Liver (tissue), 9 donors: Measurements from ENCODE around the gene ATP6V0E2. TPM values are rescaled to one million over a fixed set of nuclear protein-coding genes. Genes with fewer than 3 reads are reported as not detected.

Experiments used
- DNase-seq: peaks from one replicate; pipeline ENCODE4 v3.0.0-alpha.2; 2017; ENCODE audit warnings: low spot score
- H3K27ac ChIP-seq, 2 donors: one replicate each; pipeline ENCODE4 v1.7.0; 2013; ENCODE audit warnings: inconsistent platforms in 2 of 2, low read length in 2 of 2, control low read depth in 1 of 2, low read depth in 1 of 2, mild to moderate bottlenecking in 1 of 2
- H3K27me3 ChIP-seq, 4 donors: one replicate each; pipeline versions ENCODE4 v1.6.1 to v1.7.0; 2013; ENCODE audit warnings: low read length in 3 of 4, inconsistent platforms in 1 of 4, mild to moderate bottlenecking in 1 of 4, moderate library complexity in 1 of 4; ENCODE audit not compliant: control insufficient read depth in 4 of 4, insufficient read depth in 4 of 4
- H3K36me3 ChIP-seq, 4 donors: one replicate each; pipeline versions ENCODE4 v1.6.1 to v1.7.0; 2013; ENCODE audit warnings: low read length in 3 of 4, mild to moderate bottlenecking in 3 of 4, low read depth in 1 of 4, moderate library complexity in 1 of 4; ENCODE audit not compliant: control insufficient read depth in 4 of 4, insufficient read depth in 3 of 4
- H3K4me1 ChIP-seq, 4 donors: one replicate each; pipeline versions ENCODE4 v1.6.1 to v1.7.0; 2013; ENCODE audit warnings: low read length in 3 of 4, mild to moderate bottlenecking in 3 of 4, moderate library complexity in 1 of 4; ENCODE audit not compliant: control insufficient read depth in 4 of 4, insufficient read depth in 4 of 4
- H3K4me3 ChIP-seq, 3 donors: one replicate each; pipeline versions ENCODE4 v1.6.1 to v1.7.0; 2013; ENCODE audit warnings: low read length in 3 of 3, control low read depth in 1 of 3, low read depth in 1 of 3, mild to moderate bottlenecking in 1 of 3
- H3K9ac ChIP-seq, 2 donors: one replicate each; pipeline ENCODE4 v1.7.0; 2013; ENCODE audit warnings: low read length in 2 of 2, mild to moderate bottlenecking in 2 of 2, moderate library complexity in 2 of 2, control low read depth in 1 of 2, low read depth in 1 of 2
- H3K9me3 ChIP-seq, 4 donors: one replicate each; pipeline versions ENCODE4 v1.6.1 to v1.7.0; 2013; ENCODE audit warnings: low read length in 3 of 4; ENCODE audit not compliant: control insufficient read depth in 4 of 4
- EGR1 ChIP-seq, 2 donors: IDR thresholded peaks; 2 replicates each; pipeline ENCODE4 v1.6.1; 2016 to 2018; ENCODE audit warnings: antibody characterized with exemption in 2 of 2, low read depth in 2 of 2
- FOXA1 ChIP-seq: IDR thresholded peaks from 2 replicates; pipeline ENCODE4 v1.6.1; 2016; ENCODE audit warnings: antibody characterized with exemption
- GABPA ChIP-seq, 2 donors: IDR thresholded peaks in 1 of 2; conservative IDR thresholded peaks in 1 of 2; 2 replicates each; pipeline ENCODE4 v1.6.1; 2016; ENCODE audit warnings: antibody characterized with exemption in 2 of 2, mild to moderate bottlenecking in 1 of 2, moderate library complexity in 1 of 2
- HNF4A ChIP-seq, 2 donors: conservative IDR thresholded peaks; 2 replicates each; pipeline ENCODE4 v1.6.1; 2016; ENCODE audit warnings: antibody characterized with exemption in 2 of 2, mild to moderate bottlenecking in 2 of 2
- HNF4G ChIP-seq: IDR thresholded peaks from 2 replicates; pipeline ENCODE4 v1.6.1; 2016; ENCODE audit warnings: antibody characterized with exemption
- JUND ChIP-seq, 2 donors: IDR thresholded peaks; 2 replicates each; pipeline ENCODE4 v1.6.1; 2016; ENCODE audit warnings: antibody characterized with exemption in 2 of 2
- NR2F2 ChIP-seq: IDR thresholded peaks from 2 replicates; pipeline ENCODE4 v1.6.1; 2016; ENCODE audit warnings: antibody characterized with exemption
- RAD21 ChIP-seq, 2 donors: IDR thresholded peaks; 2 replicates each; pipeline ENCODE4 v1.6.1; 2016; ENCODE audit warnings: antibody characterized with exemption in 2 of 2, mild to moderate bottlenecking in 2 of 2
- RXRA ChIP-seq, 2 donors: IDR thresholded peaks; 2 replicates each; pipeline ENCODE4 v1.6.1; 2017 to 2018; ENCODE audit warnings: antibody characterized with exemption in 2 of 2, mild to moderate bottlenecking in 1 of 2
- SP1 ChIP-seq: IDR thresholded peaks from 2 replicates; pipeline ENCODE4 v1.6.1; 2018; ENCODE audit warnings: antibody characterized with exemption, mild to moderate bottlenecking
- TAF1 ChIP-seq: conservative IDR thresholded peaks from 2 replicates; pipeline ENCODE4 v1.6.1; 2016; ENCODE audit warnings: antibody characterized with exemption, mild to moderate bottlenecking
- YY1 ChIP-seq: IDR thresholded peaks from 2 replicates; pipeline ENCODE4 v1.6.1; 2016; ENCODE audit warnings: antibody characterized with exemption, mild to moderate bottlenecking
- WGBS: extraction: QIAGEN DNeasy Blood & Tissue Kit; methylation state at CpG from one replicate; pipeline ENCODE4 v1.1.7; 2013; 5-methylcytosine and 5-hydroxymethylcytosine counted together
- polyA plus RNA-seq, 2 donors: library from polyadenylated mRNA; stranded (reverse) in 1 of 2; unstranded in 1 of 2; fragments of 200-250 nt in 1 of 2; fragments of >200 nt in 1 of 2; fragmentation: Nextera tagmentation in 1 of 2; extraction: Ambion mirVana in 1 of 2; gene quantifications; one replicate each; pipeline versions ENCODE4 v1.2.1 to v1.2.3, GENCODE V29; 2013 to 2015
- total RNA-seq, 2 donors: library from RNA; depleted of rRNA; stranded (reverse); fragments of >200 nt; gene quantifications; one replicate each; pipeline ENCODE4 v1.2.3, GENCODE V29; 2014
- TF ChIP-seq, protein P1 (sequence below): IDR thresholded peaks from 2 replicates; pipeline ENCODE4 v1.6.1; 2016; ENCODE audit warnings: antibody characterized with exemption
- TF ChIP-seq, protein P2 (sequence below): IDR thresholded peaks from 2 replicates; pipeline ENCODE4 v1.6.1; 2016; ENCODE audit warnings: antibody characterized with exemption, mild to moderate bottlenecking
- TF ChIP-seq, protein P3 (sequence below): IDR thresholded peaks from 2 replicates; pipeline ENCODE4 v1.6.1; 2016; ENCODE audit warnings: antibody characterized with exemption
- TF ChIP-seq, protein P4 (sequence below): IDR thresholded peaks from 2 replicates; pipeline ENCODE4 v1.6.1; 2016; ENCODE audit warnings: antibody characterized with exemption
- donor health status: healthy.
- donor health status: healthy.
- donor health status: healthy.
- donor health status: healthy.
- donor health status: healthy.

The ATP6V0E2 gene
- total and polyA plus RNA-seq, 4 donors = 9.8 to 77.1 (median 47.5) TPM

DNA sequence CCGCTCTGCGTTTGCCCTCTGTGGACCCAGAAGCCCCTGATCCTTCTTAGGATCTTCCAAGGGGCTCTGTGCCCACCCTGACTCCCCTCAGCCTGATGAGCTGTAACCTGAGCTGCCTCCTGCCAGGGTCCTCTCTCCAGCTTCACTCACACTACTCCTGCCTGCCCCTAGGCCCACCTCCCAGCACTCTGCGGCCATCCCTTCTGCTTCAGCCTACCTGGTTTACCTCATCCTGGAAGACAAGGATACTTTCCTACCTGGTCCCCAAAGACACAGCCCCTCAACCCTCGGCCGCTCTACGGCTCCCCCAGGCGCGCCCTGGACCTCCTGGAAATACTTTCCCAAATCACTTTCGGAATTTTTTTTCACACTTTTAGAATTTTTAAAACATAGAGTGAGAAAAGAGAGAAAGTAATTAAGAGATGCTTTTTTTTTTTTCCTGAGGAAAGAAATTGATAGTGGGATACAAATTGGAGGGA is 42.0 kb upstream of the ATP6V0E2 start:
- no peak for DNase-seq
- H3K4me3 ChIP-seq = no peak overlapping the region
- no peak overlapping the region for H3K9ac ChIP-seq
- TF ChIP-seq, protein P1, sequence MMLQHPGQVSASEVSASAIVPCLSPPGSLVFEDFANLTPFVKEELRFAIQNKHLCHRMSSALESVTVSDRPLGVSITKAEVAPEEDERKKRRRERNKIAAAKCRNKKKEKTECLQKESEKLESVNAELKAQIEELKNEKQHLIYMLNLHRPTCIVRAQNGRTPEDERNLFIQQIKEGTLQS = no peak
- TF ChIP-seq YY1 (no peak), JUND (IDR thresholded peaks at IDR 0.05) (no peak), FOXA1 (no peak)
- TF ChIP-seq, protein P2, sequence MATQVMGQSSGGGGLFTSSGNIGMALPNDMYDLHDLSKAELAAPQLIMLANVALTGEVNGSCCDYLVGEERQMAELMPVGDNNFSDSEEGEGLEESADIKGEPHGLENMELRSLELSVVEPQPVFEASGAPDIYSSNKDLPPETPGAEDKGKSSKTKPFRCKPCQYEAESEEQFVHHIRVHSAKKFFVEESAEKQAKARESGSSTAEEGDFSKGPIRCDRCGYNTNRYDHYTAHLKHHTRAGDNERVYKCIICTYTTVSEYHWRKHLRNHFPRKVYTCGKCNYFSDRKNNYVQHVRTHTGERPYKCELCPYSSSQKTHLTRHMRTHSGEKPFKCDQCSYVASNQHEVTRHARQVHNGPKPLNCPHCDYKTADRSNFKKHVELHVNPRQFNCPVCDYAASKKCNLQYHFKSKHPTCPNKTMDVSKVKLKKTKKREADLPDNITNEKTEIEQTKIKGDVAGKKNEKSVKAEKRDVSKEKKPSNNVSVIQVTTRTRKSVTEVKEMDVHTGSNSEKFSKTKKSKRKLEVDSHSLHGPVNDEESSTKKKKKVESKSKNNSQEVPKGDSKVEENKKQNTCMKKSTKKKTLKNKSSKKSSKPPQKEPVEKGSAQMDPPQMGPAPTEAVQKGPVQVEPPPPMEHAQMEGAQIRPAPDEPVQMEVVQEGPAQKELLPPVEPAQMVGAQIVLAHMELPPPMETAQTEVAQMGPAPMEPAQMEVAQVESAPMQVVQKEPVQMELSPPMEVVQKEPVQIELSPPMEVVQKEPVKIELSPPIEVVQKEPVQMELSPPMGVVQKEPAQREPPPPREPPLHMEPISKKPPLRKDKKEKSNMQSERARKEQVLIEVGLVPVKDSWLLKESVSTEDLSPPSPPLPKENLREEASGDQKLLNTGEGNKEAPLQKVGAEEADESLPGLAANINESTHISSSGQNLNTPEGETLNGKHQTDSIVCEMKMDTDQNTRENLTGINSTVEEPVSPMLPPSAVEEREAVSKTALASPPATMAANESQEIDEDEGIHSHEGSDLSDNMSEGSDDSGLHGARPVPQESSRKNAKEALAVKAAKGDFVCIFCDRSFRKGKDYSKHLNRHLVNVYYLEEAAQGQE = no peak
- no peaks in the 10 kb centered on the region for H3K4me1 ChIP-seq
- H3K9me3 ChIP-seq = no peaks in the 10 kb centered on the region
- H3K27ac ChIP-seq = no peak overlapping the region
- WGBS = 92% methylated on average over 9 of the region's 9 CpGs
- H3K27me3 ChIP-seq = no peaks in the 10 kb centered on the region
- H3K36me3 ChIP-seq = no peaks in the 10 kb centered on the region

DNA sequence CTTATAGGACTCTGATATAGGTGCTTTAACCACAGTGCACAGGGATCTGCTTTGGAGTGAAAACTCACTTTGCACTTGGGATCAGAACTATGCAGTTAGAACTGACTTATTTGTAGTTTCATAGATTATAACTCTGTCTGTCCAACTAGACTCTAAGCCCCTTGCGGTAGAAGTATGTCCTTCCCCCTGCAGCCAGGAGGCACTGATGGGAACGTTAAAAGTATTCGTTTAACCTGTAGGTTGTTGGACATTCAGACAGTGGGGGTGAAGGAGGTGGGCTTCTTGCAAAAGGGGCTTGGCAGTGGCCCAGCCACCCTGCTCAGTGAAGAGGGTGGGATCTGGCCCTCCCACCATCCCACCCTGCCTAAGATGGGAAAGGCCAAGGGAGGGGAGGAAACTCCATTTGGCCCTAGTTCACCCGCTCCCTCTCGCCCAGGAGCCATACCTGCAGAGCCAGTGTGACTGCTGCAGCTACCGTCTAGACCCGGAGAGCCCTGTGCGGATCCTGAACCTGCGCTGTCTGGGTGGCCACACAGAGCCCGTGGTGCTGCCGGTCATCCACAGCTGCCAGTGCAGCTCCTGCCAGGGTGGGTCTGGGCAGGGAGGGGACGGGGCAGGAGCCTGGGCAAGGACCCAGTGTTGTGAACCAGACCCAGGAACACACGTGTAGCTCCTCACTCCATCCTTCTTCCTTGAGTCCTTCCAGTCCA is 41.3 kb upstream of the ATP6V0E2 start:
- Histone ChIP-seq H3K27ac (no peak overlapping the region), H3K9ac (no peak overlapping the region), H3K9me3 (no peaks in the 10 kb centered on the region), H3K36me3 (no peaks in the 10 kb centered on the region), H3K4me3 (no peak overlapping the region), H3K27me3 (no peaks in the 10 kb centered on the region), H3K4me1 (no peaks in the 10 kb centered on the region)
- WGBS = 84% methylated on average over 13 of the region's 13 CpGs
- TF ChIP-seq YY1 (no peak), SP1 (no peak), TAF1 (no peak), NR2F2 (no peak), GABPA (IDR thresholded peaks at IDR 0.05 in 1 of 2, conservative IDR thresholded peaks at IDR 0.05 in 1 of 2) (no peak), RXRA (IDR thresholded peaks at IDR 0.05) (no peak), HNF4G (no peak), FOXA1 (no peak), RAD21 (IDR thresholded peaks at IDR 0.05) (no peak), HNF4A (conservative IDR thresholded peaks at IDR 0.05) (no peak), JUND (IDR thresholded peaks at IDR 0.05) (no peak)
- TF ChIP-seq, protein P1 = no peak
- DNase-seq = no peak

DNA sequence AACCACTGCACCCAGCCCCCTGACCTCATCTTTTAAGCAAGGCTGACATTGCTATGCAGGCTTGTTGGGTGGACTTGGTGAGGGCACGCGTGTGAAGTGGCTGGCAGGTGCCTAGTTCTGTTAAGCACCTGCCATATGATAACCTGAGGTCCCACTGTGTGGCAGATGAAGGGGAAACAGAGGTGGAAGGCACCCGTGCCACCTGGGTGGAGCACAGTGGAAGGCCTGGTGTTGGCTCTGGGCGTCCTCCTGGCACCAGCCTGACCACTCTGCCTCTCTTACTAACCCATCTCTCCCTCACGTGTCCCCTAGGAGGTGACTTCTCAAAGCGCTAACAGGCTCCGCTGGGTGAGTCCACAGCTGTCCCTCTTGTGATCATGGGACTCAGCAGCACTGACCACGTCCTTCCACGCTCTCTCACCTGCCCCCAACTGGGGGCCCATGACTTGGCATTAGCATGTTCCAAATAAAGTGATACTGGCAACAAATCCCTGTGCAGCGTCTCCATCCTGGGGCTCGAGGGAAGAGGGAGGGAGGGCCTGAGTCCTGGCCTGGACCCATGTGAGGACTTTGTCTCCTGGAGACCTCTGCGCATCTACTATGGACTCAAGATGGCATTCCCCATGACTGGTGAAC is 40.2 kb upstream of the ATP6V0E2 start:
- H3K36me3 ChIP-seq = no peaks in the 10 kb centered on the region
- H3K4me1 ChIP-seq = peaks cover 0 to 4% (median 0%) of the 10 kb centered on the region in 4 donors
- WGBS = 92% methylated on average over 12 of the region's 12 CpGs
- H3K9me3 ChIP-seq = no peaks in the 10 kb centered on the region
- no peak overlapping the region for H3K27ac ChIP-seq
- H3K4me3 ChIP-seq = no peak overlapping the region
- H3K9ac ChIP-seq = no peak overlapping the region
- no peak for DNase-seq
- no peaks in the 10 kb centered on the region for H3K27me3 ChIP-seq
- TF ChIP-seq, protein P3, sequence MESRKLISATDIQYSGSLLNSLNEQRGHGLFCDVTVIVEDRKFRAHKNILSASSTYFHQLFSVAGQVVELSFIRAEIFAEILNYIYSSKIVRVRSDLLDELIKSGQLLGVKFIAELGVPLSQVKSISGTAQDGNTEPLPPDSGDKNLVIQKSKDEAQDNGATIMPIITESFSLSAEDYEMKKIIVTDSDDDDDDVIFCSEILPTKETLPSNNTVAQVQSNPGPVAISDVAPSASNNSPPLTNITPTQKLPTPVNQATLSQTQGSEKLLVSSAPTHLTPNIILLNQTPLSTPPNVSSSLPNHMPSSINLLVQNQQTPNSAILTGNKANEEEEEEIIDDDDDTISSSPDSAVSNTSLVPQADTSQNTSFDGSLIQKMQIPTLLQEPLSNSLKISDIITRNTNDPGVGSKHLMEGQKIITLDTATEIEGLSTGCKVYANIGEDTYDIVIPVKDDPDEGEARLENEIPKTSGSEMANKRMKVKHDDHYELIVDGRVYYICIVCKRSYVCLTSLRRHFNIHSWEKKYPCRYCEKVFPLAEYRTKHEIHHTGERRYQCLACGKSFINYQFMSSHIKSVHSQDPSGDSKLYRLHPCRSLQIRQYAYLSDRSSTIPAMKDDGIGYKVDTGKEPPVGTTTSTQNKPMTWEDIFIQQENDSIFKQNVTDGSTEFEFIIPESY = no peak
- no peak for TF ChIP-seq YY1
- no peak for TF ChIP-seq HNF4G
- no peak for TF ChIP-seq HNF4A (conservative IDR thresholded peaks at IDR 0.05)
- TF ChIP-seq RAD21 (IDR thresholded peaks at IDR 0.05) = no peak
- no peak for TF ChIP-seq RXRA (IDR thresholded peaks at IDR 0.05)
- TF ChIP-seq EGR1 (IDR thresholded peaks at IDR 0.05; ENCODE audit: low read depth in 2 of 2) = no peak
- no peak for TF ChIP-seq TAF1
- TF ChIP-seq, protein P1 = no peak
- TF ChIP-seq, protein P4, sequence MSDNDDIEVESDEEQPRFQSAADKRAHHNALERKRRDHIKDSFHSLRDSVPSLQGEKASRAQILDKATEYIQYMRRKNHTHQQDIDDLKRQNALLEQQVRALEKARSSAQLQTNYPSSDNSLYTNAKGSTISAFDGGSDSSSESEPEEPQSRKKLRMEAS = no peak
- TF ChIP-seq SP1 = no peak
- TF ChIP-seq GABPA (IDR thresholded peaks at IDR 0.05 in 1 of 2, conservative IDR thresholded peaks at IDR 0.05 in 1 of 2) = no peak
